ENCODE data around the gene NOTUM.

DNA sequence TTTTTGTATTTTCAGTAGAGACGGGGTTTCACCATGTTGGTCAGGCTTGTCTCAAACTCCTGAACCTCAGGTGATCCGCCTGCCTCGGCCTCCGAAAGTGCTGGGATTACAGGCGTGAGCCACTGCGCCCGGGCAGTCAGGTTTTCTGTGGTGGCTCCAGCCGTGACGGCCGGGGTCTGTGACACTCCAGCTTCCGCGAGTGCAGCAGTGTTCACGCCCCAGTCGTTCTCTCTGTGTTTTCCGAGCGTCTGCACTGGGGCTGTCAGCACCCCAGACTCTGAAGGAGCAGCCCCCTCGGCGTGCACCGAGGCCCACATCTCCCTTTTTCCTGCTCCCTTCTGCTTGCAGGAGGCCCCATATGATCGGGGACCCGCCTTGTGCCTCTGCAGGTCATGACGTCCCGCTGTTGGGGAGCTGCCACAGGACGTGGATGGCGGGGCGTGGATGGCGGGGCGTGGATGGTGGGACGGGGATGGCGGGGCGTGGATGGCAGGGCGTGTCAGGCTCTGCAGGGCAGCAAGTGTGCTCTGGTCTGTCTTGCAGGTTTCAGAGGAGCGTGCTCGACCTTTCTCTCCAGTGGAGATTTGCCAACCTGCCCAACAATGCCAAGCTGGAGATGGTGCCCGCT lies 22.1 kb upstream of the NOTUM start:
- TF ChIP-seq POLR2A (IDR thresholded peaks at IDR 0.05), result no peak
- TF ChIP-seq, protein P1, sequence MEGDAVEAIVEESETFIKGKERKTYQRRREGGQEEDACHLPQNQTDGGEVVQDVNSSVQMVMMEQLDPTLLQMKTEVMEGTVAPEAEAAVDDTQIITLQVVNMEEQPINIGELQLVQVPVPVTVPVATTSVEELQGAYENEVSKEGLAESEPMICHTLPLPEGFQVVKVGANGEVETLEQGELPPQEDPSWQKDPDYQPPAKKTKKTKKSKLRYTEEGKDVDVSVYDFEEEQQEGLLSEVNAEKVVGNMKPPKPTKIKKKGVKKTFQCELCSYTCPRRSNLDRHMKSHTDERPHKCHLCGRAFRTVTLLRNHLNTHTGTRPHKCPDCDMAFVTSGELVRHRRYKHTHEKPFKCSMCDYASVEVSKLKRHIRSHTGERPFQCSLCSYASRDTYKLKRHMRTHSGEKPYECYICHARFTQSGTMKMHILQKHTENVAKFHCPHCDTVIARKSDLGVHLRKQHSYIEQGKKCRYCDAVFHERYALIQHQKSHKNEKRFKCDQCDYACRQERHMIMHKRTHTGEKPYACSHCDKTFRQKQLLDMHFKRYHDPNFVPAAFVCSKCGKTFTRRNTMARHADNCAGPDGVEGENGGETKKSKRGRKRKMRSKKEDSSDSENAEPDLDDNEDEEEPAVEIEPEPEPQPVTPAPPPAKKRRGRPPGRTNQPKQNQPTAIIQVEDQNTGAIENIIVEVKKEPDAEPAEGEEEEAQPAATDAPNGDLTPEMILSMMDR (IDR thresholded peaks at IDR 0.05), result no peak
